ENCODE measurements around the gene ZXDC.

DNA sequence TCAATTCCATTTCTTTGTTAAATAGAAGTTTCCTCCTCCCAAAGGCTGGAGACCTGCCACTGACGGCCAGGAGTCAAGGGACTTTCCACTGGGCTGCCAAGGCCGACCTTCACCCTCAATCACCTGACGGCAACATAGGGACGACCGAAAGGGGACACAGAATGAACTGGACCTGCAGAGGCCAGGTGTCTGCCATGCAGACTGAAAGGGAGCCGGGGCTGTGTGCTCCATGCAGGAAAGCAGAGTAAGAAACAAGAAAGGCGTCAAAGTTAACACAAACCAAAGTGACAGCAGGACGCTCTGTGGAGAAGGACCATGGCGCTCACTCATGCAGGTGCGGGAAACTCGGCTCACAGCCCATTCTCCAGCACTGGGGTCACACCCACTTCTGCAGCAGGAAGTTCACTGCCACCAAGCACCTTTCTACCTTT, 26.1 kb downstream of the ZXDC start:
- TF ChIP-seq, protein P1, sequence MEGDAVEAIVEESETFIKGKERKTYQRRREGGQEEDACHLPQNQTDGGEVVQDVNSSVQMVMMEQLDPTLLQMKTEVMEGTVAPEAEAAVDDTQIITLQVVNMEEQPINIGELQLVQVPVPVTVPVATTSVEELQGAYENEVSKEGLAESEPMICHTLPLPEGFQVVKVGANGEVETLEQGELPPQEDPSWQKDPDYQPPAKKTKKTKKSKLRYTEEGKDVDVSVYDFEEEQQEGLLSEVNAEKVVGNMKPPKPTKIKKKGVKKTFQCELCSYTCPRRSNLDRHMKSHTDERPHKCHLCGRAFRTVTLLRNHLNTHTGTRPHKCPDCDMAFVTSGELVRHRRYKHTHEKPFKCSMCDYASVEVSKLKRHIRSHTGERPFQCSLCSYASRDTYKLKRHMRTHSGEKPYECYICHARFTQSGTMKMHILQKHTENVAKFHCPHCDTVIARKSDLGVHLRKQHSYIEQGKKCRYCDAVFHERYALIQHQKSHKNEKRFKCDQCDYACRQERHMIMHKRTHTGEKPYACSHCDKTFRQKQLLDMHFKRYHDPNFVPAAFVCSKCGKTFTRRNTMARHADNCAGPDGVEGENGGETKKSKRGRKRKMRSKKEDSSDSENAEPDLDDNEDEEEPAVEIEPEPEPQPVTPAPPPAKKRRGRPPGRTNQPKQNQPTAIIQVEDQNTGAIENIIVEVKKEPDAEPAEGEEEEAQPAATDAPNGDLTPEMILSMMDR (IDR thresholded peaks at IDR 0.05) = no peak
- TF ChIP-seq POLR2A (IDR thresholded peaks at IDR 0.05) = no peak
- no peak for TF ChIP-seq EP300 (IDR thresholded peaks at IDR 0.05)

Data from ovary (tissue), 3 donors.